GM06990 (cell line): Measurements from ENCODE around the gene MAP1B.

ENCODE experiments used
- DNase-seq: peaks from one replicate; pipeline ENCODE4 v3.0.0-alpha.2; 2011; ENCODE audit not compliant: insufficient read length; ENCODE audit errors: extremely low read depth
- H3K27me3 ChIP-seq: replicated peaks from 2 replicates; pipeline ENCODE4 v1.6.0; 2011; ENCODE audit warnings: low read length; ENCODE audit not compliant: control insufficient read depth, insufficient read depth
- H3K36me3 ChIP-seq: 2 replicates; pipeline ENCODE4 v1.5.1; 2011; ENCODE audit warnings: low read length; ENCODE audit not compliant: control insufficient read depth, insufficient read depth
- H3K4me3 ChIP-seq: replicated peaks from 2 replicates; pipeline ENCODE4 v1.5.1; 2011; ENCODE audit warnings: low read depth, mild to moderate bottlenecking, control low read depth, low read length
- CTCF ChIP-seq: IDR thresholded peaks from 2 replicates; pipeline ENCODE4 v1.5.1; 2011; ENCODE audit warnings: low read length, control low read depth, mild to moderate bottlenecking, inconsistent platforms; ENCODE audit not compliant: insufficient read depth, poor library complexity, severe bottlenecking

Gene MAP1B

GRCh38 chr5:72246954-72247442 lies 139.7 kb downstream of the MAP1B start:
- H3K27me3 ChIP-seq, result no peaks in the 10 kb centered on the region
- no peak for TF ChIP-seq CTCF

GRCh38 chr5:72248410-72248981 lies 141.2 kb downstream of the MAP1B start:
- no peak for DNase-seq
- H3K36me3 ChIP-seq, result peaks cover 1% of the 10 kb centered on the region
- no peaks in the 10 kb centered on the region for H3K27me3 ChIP-seq
- no peak for TF ChIP-seq CTCF
- no peak overlapping the region for H3K4me3 ChIP-seq

More at GRCh38 chr5:72246954-72247442, 139.7 kb downstream of the MAP1B start:
- Histone ChIP-seq H3K4me3 (no peak overlapping the region), H3K36me3 (peaks cover 1% of the 10 kb centered on the region)
- no peak for DNase-seq

GRCh38 chr5:72251386-72251785 lies 144.1 kb downstream of the MAP1B start:
- TF ChIP-seq CTCF, result no peak
- Histone ChIP-seq H3K36me3 (peaks cover 1% of the 10 kb centered on the region), H3K4me3 (no peak overlapping the region), H3K27me3 (no peaks in the 10 kb centered on the region)
- no peak for DNase-seq

- Histone ChIP-seq H3K4me3 (no peak overlapping the region), H3K27me3 (no peaks in the 10 kb centered on the region), H3K36me3 (peaks cover 1% of the 10 kb centered on the region)
- no peak for DNase-seq
- TF ChIP-seq CTCF, result no peak
Observed at GRCh38 chr5:72252008-72252407, 144.7 kb downstream of the MAP1B start.

- Histone ChIP-seq H3K36me3 (peaks cover 1% of the 10 kb centered on the region), H3K27me3 (no peaks in the 10 kb centered on the region), H3K4me3 (no peak overlapping the region)
- DNase-seq, result no peak
- TF ChIP-seq CTCF, result no peak
Observed at GRCh38 chr5:72252574-72253155, 145.4 kb downstream of the MAP1B start.

- TF ChIP-seq CTCF, result no peak
- H3K36me3 ChIP-seq, result peaks cover 1% of the 10 kb centered on the region
- DNase-seq, result no peak
- H3K4me3 ChIP-seq, result no peak overlapping the region
- H3K27me3 ChIP-seq, result no peaks in the 10 kb centered on the region
Observed at GRCh38 chr5:72255237-72255636, 148.0 kb downstream of the MAP1B start.
